CD4-positive, alpha-beta T cell (primary cell): ENCODE measurements around the gene MAP3K9. TPM values are rescaled to one million over a fixed set of nuclear protein-coding genes. Genes with fewer than 3 reads are reported as not detected.

Source experiments
- ATAC-seq: fragments of 200-7000 bp; cut with Tn5 transposase; one replicate; pipeline ENCODE4 v1.10.0; 2022; ENCODE audit warnings: mild to moderate bottlenecking; ENCODE audit not compliant: poor library complexity
- CTCF ChIA-PET: fragments of 350-600 bp; sonication (Branson Sonifier 250); formaldehyde crosslinking; loops from one replicate; lab custom pipeline; 2021; ENCODE audit warnings: antibody characterized with exemption, inconsistent platforms; lab: Charles Lee
- POLR2A ChIA-PET: fragments of 350-600 bp; sonication (Branson Sonifier 250); formaldehyde crosslinking; loops from one replicate; lab custom pipeline; 2021; ENCODE audit warnings: antibody characterized with exemption, inconsistent platforms; lab: Charles Lee
- DNase-seq, 14 experiments: peaks; one replicate each; pipeline ENCODE4 v3.0.0-alpha.2; 2013 to 2020; ENCODE audit warnings: mixed read lengths in 2 of 14
- H3K27ac ChIP-seq, 2 donors: one replicate each; pipeline versions ENCODE4 v1.5.1 to v1.7.0; 2013; ENCODE audit warnings: low read length in 2 of 2, low read depth in 1 of 2, mild to moderate bottlenecking in 1 of 2
- H3K27me3 ChIP-seq, 2 experiments: 1 replicate in 1 of 2; 2 replicates in 1 of 2; pipeline versions ENCODE4 v1.6.1 to v1.7.0; 2013; ENCODE audit warnings: low read length in 2 of 2, control low read depth in 1 of 2, mild to moderate bottlenecking in 1 of 2, moderate library complexity in 1 of 2; ENCODE audit not compliant: insufficient read depth in 2 of 2, control insufficient read depth in 1 of 2
- H3K36me3 ChIP-seq: one replicate; pipeline ENCODE4 v1.6.1; 2013; ENCODE audit warnings: low read length, control low read depth; ENCODE audit not compliant: insufficient read depth
- H3K4me1 ChIP-seq: one replicate; pipeline ENCODE4 v1.6.1; 2013; ENCODE audit warnings: low read length, control low read depth; ENCODE audit not compliant: insufficient read depth
- H3K4me3 ChIP-seq: one replicate; pipeline ENCODE4 v1.5.1; 2013; ENCODE audit warnings: mild to moderate bottlenecking, low read length, moderate library complexity
- H3K9me3 ChIP-seq, 2 experiments: 1 replicate in 1 of 2; 2 replicates in 1 of 2; pipeline versions ENCODE4 v1.6.1 to v1.7.0; 2013; ENCODE audit warnings: low read length in 2 of 2, mild to moderate bottlenecking in 2 of 2, control low read depth in 1 of 2, moderate library complexity in 1 of 2; ENCODE audit not compliant: control insufficient read depth in 1 of 2, insufficient read depth in 1 of 2
- H3K27ac Mint-ChIP-seq: one replicate; pipeline ENCODE4 v1.8.0; 2020; ENCODE audit warnings: mixed read lengths
- H3K27me3 Mint-ChIP-seq: one replicate; pipeline ENCODE4 v1.8.0; 2021; ENCODE audit warnings: mixed read lengths
- H3K36me3 Mint-ChIP-seq: one replicate; pipeline ENCODE4 v1.8.0; 2021; ENCODE audit warnings: low read depth, mixed read lengths
- H3K4me1 Mint-ChIP-seq: one replicate; pipeline ENCODE4 v1.8.0; 2021; ENCODE audit warnings: low read depth, mixed read lengths
- H3K4me3 Mint-ChIP-seq: one replicate; pipeline ENCODE4 v1.8.0; 2020; ENCODE audit warnings: mild to moderate bottlenecking, mixed read lengths
- H3K9me3 Mint-ChIP-seq: one replicate; pipeline ENCODE4 v1.8.0; 2020; ENCODE audit warnings: mixed read lengths
- intact Hi-C, 2 experiments: fragments of 100-400 bp; cut with DNase I in 1 of 2; cut with micrococcal nuclease in 1 of 2; formaldehyde crosslinking; loops; one replicate each; pipeline versions ENCODE4 v1.15.1 to v1.9.0; 2023 to 2025; cut with DNase I, micrococcal nuclease
- total RNA-seq, 174 experiments: library from RNA in 2 of 174; stranded (reverse) in 2 of 174; gene quantifications; one replicate each; pipeline ENCODE4 v1.2.3 and lab custom pipeline; 2021 to 2026
- TF ChIP-seq, protein P1 (sequence below): fragments of 200-600 bp; IDR thresholded peaks from one replicate; pipeline ENCODE4 v1.8.0; 2022; ENCODE audit warnings: antibody characterized with exemption, mild to moderate bottlenecking

The MAP3K9 gene
- total RNA-seq, 2 experiments from 2014 or later: 5.9 to 6.3 TPM

DNA sequence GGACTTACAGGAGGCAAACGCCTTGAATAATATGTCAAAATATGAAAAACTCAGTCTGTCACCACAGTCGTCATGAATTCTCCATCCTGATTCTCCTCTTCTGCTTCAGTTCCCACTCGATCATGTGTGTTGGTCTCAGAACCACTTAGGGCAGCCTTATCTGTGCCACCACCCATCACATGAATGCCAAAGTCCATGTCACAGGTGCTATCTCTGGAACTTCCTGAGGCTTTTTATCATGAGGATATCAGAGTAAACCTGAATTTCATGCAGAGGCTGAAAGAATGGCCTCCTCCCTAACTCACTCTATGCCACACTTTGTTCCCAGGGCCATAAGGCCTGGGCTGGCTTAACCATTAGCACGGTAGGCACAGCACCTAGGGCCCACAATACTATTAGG is 28.8 kb upstream of the MAP3K9 start:
- no peaks in the 10 kb centered on the region for H3K4me1 ChIP-seq
- TF ChIP-seq, protein P1, sequence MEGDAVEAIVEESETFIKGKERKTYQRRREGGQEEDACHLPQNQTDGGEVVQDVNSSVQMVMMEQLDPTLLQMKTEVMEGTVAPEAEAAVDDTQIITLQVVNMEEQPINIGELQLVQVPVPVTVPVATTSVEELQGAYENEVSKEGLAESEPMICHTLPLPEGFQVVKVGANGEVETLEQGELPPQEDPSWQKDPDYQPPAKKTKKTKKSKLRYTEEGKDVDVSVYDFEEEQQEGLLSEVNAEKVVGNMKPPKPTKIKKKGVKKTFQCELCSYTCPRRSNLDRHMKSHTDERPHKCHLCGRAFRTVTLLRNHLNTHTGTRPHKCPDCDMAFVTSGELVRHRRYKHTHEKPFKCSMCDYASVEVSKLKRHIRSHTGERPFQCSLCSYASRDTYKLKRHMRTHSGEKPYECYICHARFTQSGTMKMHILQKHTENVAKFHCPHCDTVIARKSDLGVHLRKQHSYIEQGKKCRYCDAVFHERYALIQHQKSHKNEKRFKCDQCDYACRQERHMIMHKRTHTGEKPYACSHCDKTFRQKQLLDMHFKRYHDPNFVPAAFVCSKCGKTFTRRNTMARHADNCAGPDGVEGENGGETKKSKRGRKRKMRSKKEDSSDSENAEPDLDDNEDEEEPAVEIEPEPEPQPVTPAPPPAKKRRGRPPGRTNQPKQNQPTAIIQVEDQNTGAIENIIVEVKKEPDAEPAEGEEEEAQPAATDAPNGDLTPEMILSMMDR: no peak
- no peak for ATAC-seq
- no peaks in the 10 kb centered on the region for H3K4me1 Mint-ChIP-seq
- no peaks in the 10 kb centered on the region for H3K36me3 Mint-ChIP-seq
- DNase-seq: no peak
- peaks cover 5 to 11% of the 10 kb centered on the region in 2 experiments for H3K9me3 ChIP-seq
- H3K27me3 Mint-ChIP-seq: no peaks in the 10 kb centered on the region
- intact Hi-C loops: no loop called here
- POLR2A ChIA-PET: no interaction called here
- H3K4me3 Mint-ChIP-seq: no peak overlapping the region
- no peaks in the 10 kb centered on the region for H3K27me3 ChIP-seq
- H3K27ac ChIP-seq: no peak overlapping the region
- H3K9me3 Mint-ChIP-seq: peaks cover 12% of the 10 kb centered on the region
- no peak overlapping the region for H3K4me3 ChIP-seq
- H3K27ac Mint-ChIP-seq: no peak overlapping the region
- CTCF ChIA-PET: no interaction called here
- no peaks in the 10 kb centered on the region for H3K36me3 ChIP-seq

DNA sequence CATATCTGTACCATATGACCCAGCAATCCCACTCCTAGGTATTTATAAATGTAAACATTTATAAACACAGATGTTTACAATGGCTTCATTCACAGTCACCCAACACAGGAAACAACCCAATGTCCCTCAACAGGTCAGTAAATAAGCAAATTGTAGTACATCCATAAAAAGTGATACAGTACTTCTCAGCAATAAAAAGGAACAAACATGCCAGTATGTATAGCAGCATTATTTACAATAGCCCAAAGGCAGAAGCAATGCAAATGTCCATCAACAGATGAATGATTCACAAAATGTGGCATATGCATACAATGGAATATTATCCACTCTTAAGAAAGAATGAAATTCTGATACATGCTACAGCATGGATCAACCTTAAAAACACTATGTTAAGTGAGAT is 27.6 kb upstream of the MAP3K9 start:
- Mint-ChIP-seq H3K9me3 (peaks cover 12% of the 10 kb centered on the region), H3K27ac (no peak overlapping the region), H3K27me3 (no peaks in the 10 kb centered on the region), H3K4me1 (no peaks in the 10 kb centered on the region), H3K36me3 (no peaks in the 10 kb centered on the region), H3K4me3 (no peak overlapping the region)
- H3K27me3 ChIP-seq: no peaks in the 10 kb centered on the region
- no peak overlapping the region for H3K27ac ChIP-seq
- H3K36me3 ChIP-seq: no peaks in the 10 kb centered on the region
- ATAC-seq (no peak), DNase-seq (no peak)
- ChIA-PET POLR2A (no interaction called here), CTCF (no interaction called here)
- H3K9me3 ChIP-seq: peaks cover 5 to 11% of the 10 kb centered on the region in 2 experiments
- H3K4me3 ChIP-seq: no peak overlapping the region
- TF ChIP-seq, protein P1: no peak
- H3K4me1 ChIP-seq: no peaks in the 10 kb centered on the region
- intact Hi-C loops: no loop called here

DNA sequence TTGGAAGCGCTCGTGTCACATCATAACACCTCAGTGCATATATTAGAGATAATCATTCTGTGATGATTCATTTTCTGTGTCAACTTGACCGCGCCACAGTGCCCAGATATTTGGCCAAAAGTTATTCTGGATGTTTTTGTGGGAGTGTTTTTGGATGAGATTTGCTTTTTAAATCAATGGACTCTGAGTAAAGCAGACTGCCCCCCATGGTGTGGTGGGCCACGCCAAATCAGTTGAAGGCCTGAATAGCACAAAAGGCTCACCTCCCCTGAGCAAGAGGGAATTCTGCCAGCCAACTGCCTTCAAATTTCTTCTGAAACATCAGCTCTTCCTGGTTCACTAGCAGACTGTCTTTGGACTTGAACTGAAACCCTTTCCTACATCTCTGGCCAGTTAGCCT is 24.6 kb upstream of the MAP3K9 start:
- intact Hi-C loops: no loop called here
- no peaks in the 10 kb centered on the region for H3K36me3 Mint-ChIP-seq
- Histone ChIP-seq H3K27me3 (no peaks in the 10 kb centered on the region), H3K27ac (no peak overlapping the region), H3K36me3 (no peaks in the 10 kb centered on the region), H3K4me3 (no peak overlapping the region), H3K4me1 (no peaks in the 10 kb centered on the region), H3K9me3 (peaks cover 0 to 11% of the 10 kb centered on the region in 2 experiments)
- H3K4me3 Mint-ChIP-seq: no peak overlapping the region
- TF ChIP-seq, protein P1: no peak
- H3K27ac Mint-ChIP-seq: no peak overlapping the region
- CTCF ChIA-PET: no interaction called here
- ATAC-seq: no peak
- H3K4me1 Mint-ChIP-seq: no peaks in the 10 kb centered on the region
- no peak for DNase-seq
- no peaks in the 10 kb centered on the region for H3K27me3 Mint-ChIP-seq
- peaks cover 12% of the 10 kb centered on the region for H3K9me3 Mint-ChIP-seq
- POLR2A ChIA-PET: interaction anchor here (1.4 kb wide), 1 partner anchor 73 kb away, joined by 5 read pairs; the partner anchor contains the start of gene PCNX1
